ENCODE data around the gene POGK.

POGK gene

DNA sequence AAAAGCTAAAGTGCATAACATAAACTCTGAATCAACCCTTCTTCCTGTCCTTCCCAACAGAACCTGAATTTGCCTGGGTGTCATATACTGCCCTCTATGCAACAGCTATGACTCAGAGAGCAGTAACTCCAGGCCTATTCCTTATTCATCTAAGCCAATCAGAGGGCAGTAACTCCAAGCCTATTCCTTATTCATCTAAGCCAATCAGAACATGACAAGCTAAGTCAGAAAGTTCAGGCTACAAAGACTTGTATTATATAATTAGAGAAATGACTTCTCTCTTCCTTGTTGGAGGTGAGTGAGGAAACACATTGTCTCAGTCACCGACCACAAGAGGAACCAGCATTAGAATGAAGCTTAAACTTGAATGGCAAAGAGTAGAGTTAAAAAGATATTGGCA, 63.0 kb downstream of the POGK start:
- no peak for DNase-seq (ENCODE audit: low read depth)

- DNase-seq (ENCODE audit: low read depth), result no peak
Measured at GRCh38 chr1:166903232-166903631, 64.0 kb downstream of the POGK start.

DNA sequence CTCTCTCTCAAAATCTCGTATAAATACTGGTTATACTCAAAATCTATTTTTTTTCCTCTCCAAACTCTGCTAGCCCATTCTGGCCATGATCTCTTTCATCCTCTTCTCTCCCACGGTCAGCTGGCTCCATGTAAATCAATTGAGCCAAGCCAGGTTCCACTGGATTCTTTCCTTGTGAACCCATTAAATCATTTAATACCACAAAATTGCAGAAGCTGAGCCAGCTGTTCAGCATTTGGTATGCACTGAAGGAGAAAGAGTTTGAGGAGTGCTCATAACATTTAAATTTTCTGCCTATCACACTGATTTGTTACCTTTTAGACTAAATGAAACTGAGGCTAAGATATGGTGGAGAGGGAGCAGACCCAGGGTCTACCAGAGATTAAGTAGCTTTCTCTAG, 65.9 kb downstream of the POGK start:
- no peak for DNase-seq (ENCODE audit: low read depth)

DNA sequence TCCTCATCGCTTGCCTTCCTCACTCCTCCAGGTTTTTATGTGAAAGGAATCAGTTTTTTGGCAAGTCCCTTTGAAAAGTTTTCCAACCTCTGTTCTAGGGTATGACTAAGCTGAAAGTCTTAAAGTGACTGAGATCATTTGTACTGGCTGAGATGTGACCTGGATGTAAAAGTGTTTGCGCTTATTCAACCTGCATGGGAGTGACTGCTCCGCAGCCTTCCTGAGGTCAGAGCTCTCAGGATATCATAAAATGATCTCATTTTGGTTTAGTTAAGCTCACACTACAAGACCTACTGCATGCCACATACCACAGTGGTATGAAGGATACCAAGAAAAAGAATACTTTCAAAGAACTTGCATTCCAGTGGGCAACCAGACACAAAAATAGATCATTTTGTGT, 66.6 kb downstream of the POGK start:
- DNase-seq (ENCODE audit: low read depth), result no peak
